SK-N-SH (cell line): Measurements from ENCODE around the gene UNC5CL. TPM values are rescaled to one million over a fixed set of nuclear protein-coding genes. Genes with fewer than 3 reads are reported as not detected.

Source experiments
- CTCF ChIA-PET: fragments of 300-600, 350-600 bp; formaldehyde crosslinking; extraction: SDS; loops from one replicate; lab custom pipeline; 2021; lab: Yijun Ruan, JAX
- POLR2A ChIA-PET: fragments of 350-600 bp; sonication (Branson Sonifier 250); formaldehyde crosslinking; extraction: SDS; loops from one replicate; lab custom pipeline; 2020; ENCODE audit warnings: antibody characterized with exemption, inconsistent platforms; lab: Yijun Ruan, JAX
- DNase-seq: peaks from one replicate; pipeline ENCODE4 v3.0.0; 2012
- H2AFZ ChIP-seq: fragments of 200-600 bp; sonication (generic); 2 replicates; pipeline ENCODE4 v1.8.1; 2016; ENCODE audit warnings: antibody characterized with exemption, mild to moderate bottlenecking, low read depth
- H3F3A ChIP-seq: fragments of 200-600 bp; sonication (generic); replicated peaks from 2 replicates; pipeline ENCODE3; 2016; ENCODE audit warnings: antibody characterized with exemption, mild to moderate bottlenecking; ENCODE audit not compliant: insufficient read depth
- H3K27ac ChIP-seq, 2 experiments: fragments of 200-500 bp in 1 of 2; fragments of 200-600 bp in 1 of 2; sonication (Bioruptor generic) in 1 of 2; sonication (generic), shearing (Covaris generic) in 1 of 2; 2 replicates each; pipeline versions ENCODE4 v1.5.1 to v1.6.1; 2014 to 2016; ENCODE audit warnings: low read depth in 2 of 2, inconsistent platforms in 1 of 2, low read length in 1 of 2, mild to moderate bottlenecking in 1 of 2, mixed read lengths in 1 of 2
- H3K27me3 ChIP-seq: fragments of 200-600 bp; sonication (generic), shearing (Covaris generic); 2 replicates; pipeline ENCODE4 v1.6.1; 2016; ENCODE audit warnings: mixed run types; ENCODE audit not compliant: insufficient read depth
- H3K36me3 ChIP-seq, 2 experiments: fragments of 200-500 bp in 1 of 2; fragments of 200-600 bp in 1 of 2; sonication (Bioruptor generic) in 1 of 2; sonication (generic) in 1 of 2; replicated peaks in 1 of 2; 2 replicates each; pipeline versions ENCODE3 to v1.5.1; 2014 to 2016; ENCODE audit warnings: low read length in 1 of 2, mild to moderate bottlenecking in 1 of 2; ENCODE audit not compliant: insufficient read depth in 2 of 2, control insufficient read depth in 1 of 2
- H3K4me1 ChIP-seq, 2 experiments: fragments of 200-500 bp in 1 of 2; fragments of 200-600 bp in 1 of 2; sonication (Bioruptor generic) in 1 of 2; sonication (generic), shearing (Covaris generic) in 1 of 2; 2 replicates each; pipeline versions ENCODE4 v1.5.1 to v1.6.1; 2014 to 2016; ENCODE audit warnings: low read depth in 1 of 2, low read length in 1 of 2, mixed run types in 1 of 2; ENCODE audit not compliant: insufficient read depth in 2 of 2, control insufficient read depth in 1 of 2
- H3K4me2 ChIP-seq: fragments of 200-600 bp; sonication (generic), shearing (Covaris generic); 2 replicates; pipeline ENCODE4 v1.6.1; 2017; ENCODE audit warnings: mixed run types
- H3K4me3 ChIP-seq, 2 experiments: fragments of 200-500 bp in 1 of 2; fragments of 200-600 bp in 1 of 2; sonication (Bioruptor generic) in 1 of 2; sonication (generic), shearing (Covaris generic) in 1 of 2; 2 replicates each; pipeline versions ENCODE4 v1.5.1 to v1.8.1; 2014 to 2016; ENCODE audit warnings: low read depth in 2 of 2, inconsistent platforms in 1 of 2, low read length in 1 of 2, mild to moderate bottlenecking in 1 of 2, mixed read lengths in 1 of 2, moderate library complexity in 1 of 2
- H3K79me2 ChIP-seq: fragments of 200-600 bp; sonication (generic); 2 replicates; pipeline ENCODE4 v1.8.1; 2017; ENCODE audit warnings: mild to moderate bottlenecking; ENCODE audit not compliant: insufficient read depth
- H3K9ac ChIP-seq: fragments of 200-600 bp; sonication (generic); 2 replicates; pipeline ENCODE4 v1.6.1; 2017; ENCODE audit warnings: mixed run types
- H3K9me2 ChIP-seq: fragments of 200-600 bp; sonication (generic); 2 replicates; pipeline ENCODE4 v1.6.1; 2017; ENCODE audit warnings: mixed run types
- H3K9me3 ChIP-seq: fragments of 200-600 bp; sonication (generic); 2 replicates; pipeline ENCODE4 v1.6.1; 2017; ENCODE audit warnings: mixed run types, mild to moderate bottlenecking, moderate library complexity
- H4K20me1 ChIP-seq: fragments of 200-600 bp; sonication (generic); 2 replicates; pipeline ENCODE4 v1.6.1; 2017; ENCODE audit warnings: mild to moderate bottlenecking, mixed run types; ENCODE audit not compliant: insufficient read depth
- CHD2 ChIP-seq: fragments of 150-350 bp; IDR thresholded peaks from 2 replicates; pipeline ENCODE4 v1.6.1; 2018; ENCODE audit warnings: low read length; ENCODE audit not compliant: partially characterized antibody
- CTCF ChIP-seq: fragments of 200-600 bp; sonication (generic); IDR thresholded peaks from 2 replicates; pipeline ENCODE4 v1.6.1; 2017; ENCODE audit warnings: antibody characterized with exemption, mild to moderate bottlenecking, moderate library complexity
- JUND ChIP-seq: IDR thresholded peaks from 2 replicates; pipeline ENCODE4 v1.4.0; 2012
- MXI1 ChIP-seq: IDR thresholded peaks from 2 replicates; pipeline ENCODE4 v1.6.1; 2012; ENCODE audit warnings: mild to moderate bottlenecking, low read depth, low read length, improper control_type of control experiment
- NRF1 ChIP-seq: IDR thresholded peaks from 2 replicates; pipeline ENCODE4 v1.6.1; 2012; ENCODE audit warnings: low read depth, mild to moderate bottlenecking, low read length
- REST ChIP-seq: IDR thresholded peaks from 2 replicates; pipeline ENCODE4 v1.6.1; 2012; ENCODE audit warnings: mild to moderate bottlenecking, low read depth, low read length, moderate library complexity
- RXRA ChIP-seq: IDR thresholded peaks from 2 replicates; pipeline ENCODE4 v1.4.0; 2012; ENCODE audit warnings: low read depth, mild to moderate bottlenecking, borderline replicate concordance
- SIN3A ChIP-seq: IDR thresholded peaks from 2 replicates; pipeline ENCODE4 v1.6.1; 2012; ENCODE audit warnings: low read depth, mild to moderate bottlenecking, low read length, moderate library complexity, borderline replicate concordance
- SMC3 ChIP-seq: IDR thresholded peaks from 2 replicates; pipeline ENCODE4 v1.6.1; 2012; ENCODE audit warnings: low read depth, low read length, improper control_type of control experiment
- TAF1 ChIP-seq: IDR thresholded peaks from 2 replicates; pipeline ENCODE4 v1.6.1; 2012; ENCODE audit warnings: low read depth, mild to moderate bottlenecking, low read length, moderate library complexity, borderline replicate concordance
- TEAD4 ChIP-seq: IDR thresholded peaks from 2 replicates; pipeline ENCODE4 v1.4.0; 2012; ENCODE audit warnings: mild to moderate bottlenecking, borderline replicate concordance; ENCODE audit not compliant: insufficient read depth
- YY1 ChIP-seq: IDR thresholded peaks from 2 replicates; pipeline ENCODE4 v1.4.0; 2012; ENCODE audit warnings: low read depth, mild to moderate bottlenecking
- WGBS: methylation state at CpG from one replicate; pipeline ENCODE4 v1.1.6; 2017; ENCODE audit warnings: low lambda C conversion rate; 5-methylcytosine and 5-hydroxymethylcytosine counted together
- polyA plus RNA-seq, 3 experiments: library from polyadenylated mRNA; depleted of rRNA; stranded (reverse); fragments of >200 nt; gene quantifications; 2 replicates each; pipeline ENCODE4 v1.2.3, GENCODE V29; 2012

UNC5CL gene
- polyA plus RNA-seq, 1 of the 3 experiments (the other 2 are of a cell fraction), result 0.10 TPM

DNA sequence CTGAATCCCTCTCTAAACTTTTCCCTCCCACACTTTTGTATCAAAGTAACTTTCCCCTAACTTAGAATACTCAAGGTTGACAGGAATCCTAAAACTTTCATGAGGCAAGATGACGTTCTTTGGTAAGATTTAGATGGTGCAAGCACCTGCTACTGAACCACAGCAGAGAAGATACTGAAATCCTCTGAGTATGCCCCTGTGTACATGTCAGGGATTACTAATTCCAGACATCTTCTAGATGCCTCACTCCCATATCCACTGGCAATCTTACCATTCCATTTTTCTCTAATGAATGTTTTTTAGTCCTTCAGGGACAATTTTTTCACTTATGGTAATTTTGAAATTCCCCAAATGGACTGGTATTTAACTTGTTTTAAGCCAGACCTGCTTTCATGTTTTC lies 23.0 kb upstream of the UNC5CL start:
- CTCF ChIA-PET, result interaction anchor here (1.0 to 1.3 kb wide), 2 partner anchors 40 to 1081 kb away, joined by 3 to 5 read pairs; no protein-coding TSS in a partner anchor

More for the DNA sequence above, 23.0 kb upstream of the UNC5CL start:
- TF ChIP-seq RXRA (no peak), MXI1 (no peak), TAF1 (no peak), JUND (no peak), TEAD4 (no peak), CTCF (no peak), SMC3 (no peak), REST (no peak), SIN3A (no peak), CHD2 (no peak), YY1 (no peak), NRF1 (no peak)
- TF ChIP-seq, all 33 proteins: peak for 0
- Histone ChIP-seq H2AFZ (no peak overlapping the region), H3K4me3 (no peak overlapping the region), H3K79me2 (no peaks in the 10 kb centered on the region; the same call in 1 of the 2 replicates), H3K9me2 (no peaks in the 10 kb centered on the region), H3K27ac (no peak overlapping the region), H3K4me1 (no peaks in the 10 kb centered on the region; a peak in 1 of 4 replicates), H3K4me2 (no peak overlapping the region), H3K9me3 (no peaks in the 10 kb centered on the region), H3K36me3 (peaks cover 24 to 27% of the 10 kb centered on the region in 2 experiments), H3K27me3 (no peaks in the 10 kb centered on the region), H4K20me1 (no peaks in the 10 kb centered on the region), H3K9ac (no peak overlapping the region), H3F3A (no peaks in the 10 kb centered on the region)
- no peak for DNase-seq
- WGBS, result 95% methylated on average over 1 of the region's 1 CpG
- POLR2A ChIA-PET, result interaction anchor here (1.0 kb wide), 1 partner anchor 9 kb away, joined by 3 read pairs; no protein-coding TSS in a partner anchor
